ENCODE measurements around the gene SHTN1.

- TF ChIP-seq, protein P1, sequence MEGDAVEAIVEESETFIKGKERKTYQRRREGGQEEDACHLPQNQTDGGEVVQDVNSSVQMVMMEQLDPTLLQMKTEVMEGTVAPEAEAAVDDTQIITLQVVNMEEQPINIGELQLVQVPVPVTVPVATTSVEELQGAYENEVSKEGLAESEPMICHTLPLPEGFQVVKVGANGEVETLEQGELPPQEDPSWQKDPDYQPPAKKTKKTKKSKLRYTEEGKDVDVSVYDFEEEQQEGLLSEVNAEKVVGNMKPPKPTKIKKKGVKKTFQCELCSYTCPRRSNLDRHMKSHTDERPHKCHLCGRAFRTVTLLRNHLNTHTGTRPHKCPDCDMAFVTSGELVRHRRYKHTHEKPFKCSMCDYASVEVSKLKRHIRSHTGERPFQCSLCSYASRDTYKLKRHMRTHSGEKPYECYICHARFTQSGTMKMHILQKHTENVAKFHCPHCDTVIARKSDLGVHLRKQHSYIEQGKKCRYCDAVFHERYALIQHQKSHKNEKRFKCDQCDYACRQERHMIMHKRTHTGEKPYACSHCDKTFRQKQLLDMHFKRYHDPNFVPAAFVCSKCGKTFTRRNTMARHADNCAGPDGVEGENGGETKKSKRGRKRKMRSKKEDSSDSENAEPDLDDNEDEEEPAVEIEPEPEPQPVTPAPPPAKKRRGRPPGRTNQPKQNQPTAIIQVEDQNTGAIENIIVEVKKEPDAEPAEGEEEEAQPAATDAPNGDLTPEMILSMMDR (IDR thresholded peaks at IDR 0.05) = no peak
- TF ChIP-seq EZH2 (IDR thresholded peaks at IDR 0.05; ENCODE audit: borderline replicate concordance, insufficient read depth, low read depth, low read length, poor library complexity, severe bottlenecking) = no peak
These were observed 134.0 kb downstream of the SHTN1 start for GRCh38 chr10:116870949-116871348.

Data from B cell (primary cell).